ENCODE data around the gene MMP2. TPM values are rescaled to one million over a fixed set of nuclear protein-coding genes. Genes with fewer than 3 reads are reported as not detected.

Gene MMP2
- total and polyA plus RNA-seq, 4 experiments from 2014 or later: 0.55 to 0.84 TPM; not detected in 2

- Mint-ChIP-seq H3K4me1 (peaks cover 0 to 5% (median 1%) of the 10 kb centered on the region in 4 donors), H3K27me3 (peaks cover 0 to 5% of the 10 kb centered on the region in 2 donors), H3K4me3 (no peak overlapping the region), H3K36me3 (no peaks in the 10 kb centered on the region), H3K27ac (no peak overlapping the region), H3K9me3 (no peaks in the 10 kb centered on the region)
- intact Hi-C loops (cut with micrococcal nuclease): loop anchor here (5.0 kb wide), 1 partner anchor 732 kb away; no protein-coding TSS in a partner anchor
- H3K27ac ChIP-seq (ENCODE audit: low read depth, low read length): no peak overlapping the region
- no peaks in the 10 kb centered on the region for H3K27me3 ChIP-seq (ENCODE audit: insufficient read depth, low read length)
- no peak for DNase-seq
- no peaks in the 10 kb centered on the region for H3K9me3 ChIP-seq (ENCODE audit: control insufficient read depth in 1 of 2, low read length in 2 of 2)
- ChIA-PET POLR2A (ENCODE audit: partially characterized antibody) (no interaction called here), CTCF (ENCODE audit: partially characterized antibody) (interaction anchor here (1.1 to 1.6 kb wide), 2 partner anchors 9 to 11 kb away, joined by 5 to 6 read pairs; no protein-coding TSS in a partner anchor)
- no peaks in the 10 kb centered on the region for H3K36me3 ChIP-seq (ENCODE audit: insufficient read depth, low read length)
- no peak overlapping the region for H3K4me3 ChIP-seq (ENCODE audit: low read length in 2 of 2)
- no peaks in the 10 kb centered on the region for H3K4me1 ChIP-seq (ENCODE audit: insufficient read depth, low read length)
Measured at GRCh38 chr16:55469821-55470532, 9.0 kb upstream of the MMP2 start.

- H3K9me3 Mint-ChIP-seq: no peaks in the 10 kb centered on the region
- H3K4me3 ChIP-seq (ENCODE audit: low read length in 2 of 2): no peak overlapping the region
- no peak overlapping the region for H3K27ac Mint-ChIP-seq
- H3K27me3 Mint-ChIP-seq: peaks cover 0 to 5% of the 10 kb centered on the region in 2 donors
- H3K36me3 Mint-ChIP-seq: no peaks in the 10 kb centered on the region
- no peaks in the 10 kb centered on the region for H3K27me3 ChIP-seq (ENCODE audit: insufficient read depth, low read length)
- intact Hi-C loops (cut with micrococcal nuclease): no loop called here
- DNase-seq: no peak
- no peaks in the 10 kb centered on the region for H3K36me3 ChIP-seq (ENCODE audit: insufficient read depth, low read length)
- POLR2A ChIA-PET (ENCODE audit: partially characterized antibody): no interaction called here
- no peaks in the 10 kb centered on the region for H3K4me1 ChIP-seq (ENCODE audit: insufficient read depth, low read length)
- no peaks in the 10 kb centered on the region for H3K9me3 ChIP-seq (ENCODE audit: control insufficient read depth in 1 of 2, low read length in 2 of 2)
- H3K4me1 Mint-ChIP-seq: no peaks in the 10 kb centered on the region
- H3K4me3 Mint-ChIP-seq: no peak overlapping the region
- CTCF ChIA-PET (ENCODE audit: partially characterized antibody): interaction anchor here (1.4 to 1.6 kb wide), 3 partner anchors 8 to 21 kb away, joined by 3 to 6 read pairs (median 3); no protein-coding TSS in a partner anchor
- H3K27ac ChIP-seq (ENCODE audit: low read depth, low read length): no peak overlapping the region
Measured at GRCh38 chr16:55470533-55471371, 8.2 kb upstream of the MMP2 start.

- Histone ChIP-seq H3K9me3 (ENCODE audit: control insufficient read depth in 1 of 2, low read length in 2 of 2) (no peaks in the 10 kb centered on the region), H3K4me3 (ENCODE audit: low read length in 2 of 2) (no peak overlapping the region), H3K27me3 (ENCODE audit: insufficient read depth, low read length) (no peaks in the 10 kb centered on the region), H3K27ac (ENCODE audit: low read depth, low read length) (no peak overlapping the region), H3K36me3 (ENCODE audit: insufficient read depth, low read length) (no peaks in the 10 kb centered on the region), H3K4me1 (ENCODE audit: insufficient read depth, low read length) (no peaks in the 10 kb centered on the region)
- intact Hi-C loops (cut with micrococcal nuclease): no loop called here
- no peak overlapping the region for H3K27ac Mint-ChIP-seq
- DNase-seq: no peak
- POLR2A ChIA-PET (ENCODE audit: partially characterized antibody): no interaction called here
- peaks cover 0 to 7% of the 10 kb centered on the region in 2 donors for H3K27me3 Mint-ChIP-seq
- H3K9me3 Mint-ChIP-seq: no peaks in the 10 kb centered on the region
- H3K36me3 Mint-ChIP-seq: no peaks in the 10 kb centered on the region
- H3K4me3 Mint-ChIP-seq: no peak overlapping the region
- CTCF ChIA-PET (ENCODE audit: partially characterized antibody): interaction anchor here (1.4 to 1.6 kb wide), 2 partner anchors 9 to 20 kb away, joined by 3 read pairs; no protein-coding TSS in a partner anchor
- no peaks in the 10 kb centered on the region for H3K4me1 Mint-ChIP-seq
Measured at GRCh38 chr16:55471448-55472097, 7.4 kb upstream of the MMP2 start.

- no peak for DNase-seq
- POLR2A ChIA-PET (ENCODE audit: partially characterized antibody): no interaction called here
- Mint-ChIP-seq H3K27ac (no peak overlapping the region), H3K9me3 (no peaks in the 10 kb centered on the region), H3K27me3 (peaks cover 9 to 20% of the 10 kb centered on the region in 2 donors), H3K36me3 (no peaks in the 10 kb centered on the region), H3K4me3 (no peak overlapping the region), H3K4me1 (no peaks in the 10 kb centered on the region)
- peaks cover 3% of the 10 kb centered on the region for H3K27me3 ChIP-seq (ENCODE audit: insufficient read depth, low read length)
- intact Hi-C loops (cut with micrococcal nuclease): no loop called here
- no peaks in the 10 kb centered on the region for H3K36me3 ChIP-seq (ENCODE audit: insufficient read depth, low read length)
- no peak overlapping the region for H3K4me3 ChIP-seq (ENCODE audit: low read length in 2 of 2)
- no peaks in the 10 kb centered on the region for H3K9me3 ChIP-seq (ENCODE audit: control insufficient read depth in 1 of 2, low read length in 2 of 2)
- H3K4me1 ChIP-seq (ENCODE audit: insufficient read depth, low read length): no peaks in the 10 kb centered on the region
- H3K27ac ChIP-seq (ENCODE audit: low read depth, low read length): no peak overlapping the region
- CTCF ChIA-PET (ENCODE audit: partially characterized antibody): interaction anchor here (4.2 kb wide), 1 partner anchor 8 kb away, joined by 30 read pairs; no protein-coding TSS in a partner anchor
Measured at GRCh38 chr16:55473587-55473986, 5.4 kb upstream of the MMP2 start.

GRCh38 chr16:55474821-55475220 lies 4.2 kb upstream of the MMP2 start:
- peaks cover 15 to 26% of the 10 kb centered on the region in 2 donors for H3K27me3 Mint-ChIP-seq
- intact Hi-C loops (cut with micrococcal nuclease): no loop called here
- H3K4me3 Mint-ChIP-seq: no peak overlapping the region
- no peaks in the 10 kb centered on the region for H3K36me3 Mint-ChIP-seq
- ChIA-PET CTCF (ENCODE audit: partially characterized antibody) (interaction anchor here (4.2 kb wide), 1 partner anchor 10 kb away, joined by 30 read pairs; no protein-coding TSS in a partner anchor), POLR2A (ENCODE audit: partially characterized antibody) (no interaction called here)
- DNase-seq: no peak
- Histone ChIP-seq H3K9me3 (ENCODE audit: control insufficient read depth in 1 of 2, low read length in 2 of 2) (no peaks in the 10 kb centered on the region), H3K4me3 (ENCODE audit: low read length in 2 of 2) (no peak overlapping the region), H3K27me3 (ENCODE audit: insufficient read depth, low read length) (peaks cover 3% of the 10 kb centered on the region), H3K36me3 (ENCODE audit: insufficient read depth, low read length) (no peaks in the 10 kb centered on the region), H3K4me1 (ENCODE audit: insufficient read depth, low read length) (no peaks in the 10 kb centered on the region), H3K27ac (ENCODE audit: low read depth, low read length) (no peak overlapping the region)
- no peaks in the 10 kb centered on the region for H3K9me3 Mint-ChIP-seq
- peaks cover 0 to 4% (median 0%) of the 10 kb centered on the region in 4 donors for H3K4me1 Mint-ChIP-seq
- H3K27ac Mint-ChIP-seq: no peak overlapping the region

- Histone ChIP-seq H3K4me1 (ENCODE audit: insufficient read depth, low read length) (no peaks in the 10 kb centered on the region), H3K4me3 (ENCODE audit: low read length in 2 of 2) (no peak overlapping the region), H3K36me3 (ENCODE audit: insufficient read depth, low read length) (no peaks in the 10 kb centered on the region), H3K9me3 (ENCODE audit: control insufficient read depth in 1 of 2, low read length in 2 of 2) (no peaks in the 10 kb centered on the region), H3K27me3 (ENCODE audit: insufficient read depth, low read length) (peaks cover 3% of the 10 kb centered on the region), H3K27ac (ENCODE audit: low read depth, low read length) (no peak overlapping the region)
- Mint-ChIP-seq H3K4me1 (peaks cover 0 to 5% (median 0%) of the 10 kb centered on the region in 4 donors), H3K27me3 (peaks cover 24 to 33% of the 10 kb centered on the region in 2 donors), H3K9me3 (no peaks in the 10 kb centered on the region), H3K4me3 (no peak overlapping the region), H3K27ac (no peak overlapping the region), H3K36me3 (no peaks in the 10 kb centered on the region)
- CTCF ChIA-PET (ENCODE audit: partially characterized antibody): interaction anchor here (4.2 kb wide), 1 partner anchor 11 kb away, joined by 30 read pairs; no protein-coding TSS in a partner anchor
- POLR2A ChIA-PET (ENCODE audit: partially characterized antibody): no interaction called here
- intact Hi-C loops (cut with micrococcal nuclease): no loop called here
- no peak for DNase-seq
Measured at GRCh38 chr16:55475919-55476318, 3.1 kb upstream of the MMP2 start.

Data from CD4-positive, alpha-beta memory T cell (primary cell).